Activated CD8-positive, alpha-beta memory T cell treated with anti-CD3 and anti-CD28 coated beads, Interleukin-2, amount 50 U/mL, for 48 hours (primary cell): ENCODE results near the gene CADM3.

Experiments
- DNase-seq: peaks from one replicate; pipeline ENCODE4 v3.0.0-alpha.2; 2020

CADM3 gene

DNA sequence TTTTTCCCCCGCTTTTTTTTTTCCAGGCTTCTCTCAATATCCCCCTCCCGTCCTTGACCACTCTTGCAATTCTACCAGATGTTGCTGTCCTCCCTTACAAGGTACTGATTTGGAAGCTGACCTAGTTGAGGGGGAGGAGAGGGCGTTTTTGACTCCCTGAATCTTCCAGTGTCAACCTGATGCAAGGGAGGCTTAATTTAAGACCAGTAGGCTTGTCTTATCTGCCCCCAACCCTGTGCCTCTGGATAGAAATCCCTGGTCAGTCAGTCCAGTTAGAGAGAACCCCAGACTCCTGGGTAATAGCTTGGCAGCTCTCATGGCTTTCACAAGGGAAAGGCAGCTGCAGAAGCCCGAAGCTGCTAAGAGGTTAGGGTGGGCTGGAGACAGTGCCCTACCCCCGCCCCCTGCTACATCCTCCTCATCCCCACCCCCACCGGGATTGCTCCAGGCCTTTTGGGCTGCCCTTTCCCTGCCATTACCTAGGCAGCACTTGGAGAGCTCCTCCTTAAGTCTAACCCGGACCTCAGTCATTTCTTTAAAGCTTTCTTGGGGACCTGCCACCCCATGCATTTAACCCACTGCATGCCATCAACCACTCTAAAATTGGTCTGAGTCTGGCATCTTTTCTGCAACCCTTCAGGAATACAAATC is 36.9 kb downstream of the CADM3 start:
- no peak for DNase-seq

DNA sequence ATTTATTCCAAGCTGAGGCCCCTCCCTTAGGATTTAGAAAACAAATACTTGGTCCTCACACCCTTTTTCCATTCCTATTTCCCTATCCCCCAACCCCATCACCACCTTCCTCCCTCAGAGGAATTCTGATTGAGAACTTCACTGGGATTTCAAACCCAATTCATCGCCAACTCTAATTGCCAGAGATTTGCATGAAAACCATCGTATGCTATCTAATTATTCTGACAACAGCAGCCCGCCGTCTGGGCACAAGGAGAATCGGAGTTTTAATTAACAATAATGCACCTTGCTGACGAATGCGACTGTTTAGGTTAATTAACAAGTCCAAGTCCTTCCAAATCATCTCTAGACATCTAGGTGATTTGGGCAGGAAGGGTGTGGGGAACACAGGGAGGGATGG is 37.6 kb downstream of the CADM3 start:
- DNase-seq: no peak

DNA sequence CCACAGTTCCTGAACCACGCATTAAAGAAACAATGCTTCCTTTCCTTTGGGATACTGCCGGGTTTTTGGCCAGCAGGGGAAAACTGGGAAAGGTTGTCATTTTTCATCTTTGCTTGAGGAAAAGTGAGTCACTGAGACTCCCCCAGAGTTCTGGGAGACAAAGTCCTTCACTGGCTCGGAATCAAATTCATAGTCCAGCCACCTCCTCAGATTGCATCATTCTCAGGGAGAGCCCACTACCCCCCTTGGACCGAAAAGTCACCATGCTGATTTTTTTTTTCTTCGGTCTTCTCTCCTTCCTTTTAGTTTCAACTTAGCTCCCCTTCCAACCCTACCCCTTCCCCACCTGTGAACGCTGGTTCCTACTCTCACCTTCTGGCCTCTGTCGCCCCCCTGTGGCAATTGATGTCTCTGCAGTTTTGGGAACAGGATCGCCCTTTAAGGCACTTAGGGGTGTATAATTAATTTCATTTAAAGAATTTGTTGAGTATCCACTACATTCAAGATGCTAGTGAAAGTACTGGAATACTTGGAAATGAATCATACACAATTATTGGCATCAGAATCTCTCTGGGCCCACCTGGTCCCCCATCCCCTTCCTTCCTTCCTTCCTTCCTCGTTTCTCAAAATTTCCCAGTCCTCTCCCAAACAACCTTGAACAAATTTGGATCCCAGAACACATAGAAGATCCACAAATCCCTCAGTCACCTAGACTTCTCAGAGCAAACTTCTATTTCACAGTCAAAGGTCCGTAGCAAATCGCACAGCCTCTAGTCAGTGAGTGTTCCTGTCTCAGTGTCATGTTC is 40.1 kb downstream of the CADM3 start:
- peak; percentile 81 for DNase-seq

DNA sequence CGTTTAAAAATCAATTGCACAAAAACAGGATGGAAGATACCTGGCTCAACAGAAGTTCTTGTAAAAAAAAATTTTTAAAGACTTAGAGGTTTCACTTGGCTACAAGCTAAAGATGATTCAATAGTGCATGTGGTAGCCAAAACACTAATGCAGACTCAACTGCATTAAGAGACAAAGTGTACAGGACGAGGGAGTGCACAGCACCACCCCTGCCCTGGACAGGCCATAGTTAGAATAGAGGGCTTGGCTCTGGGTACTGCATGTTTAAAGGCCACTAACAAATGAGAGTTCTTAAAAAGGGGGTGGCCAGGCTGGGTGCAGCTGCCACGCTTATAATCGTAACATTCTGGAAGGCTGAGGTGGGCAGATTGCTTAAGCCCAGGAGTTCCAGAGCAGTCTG is 41.2 kb downstream of the CADM3 start:
- no peak for DNase-seq

DNA sequence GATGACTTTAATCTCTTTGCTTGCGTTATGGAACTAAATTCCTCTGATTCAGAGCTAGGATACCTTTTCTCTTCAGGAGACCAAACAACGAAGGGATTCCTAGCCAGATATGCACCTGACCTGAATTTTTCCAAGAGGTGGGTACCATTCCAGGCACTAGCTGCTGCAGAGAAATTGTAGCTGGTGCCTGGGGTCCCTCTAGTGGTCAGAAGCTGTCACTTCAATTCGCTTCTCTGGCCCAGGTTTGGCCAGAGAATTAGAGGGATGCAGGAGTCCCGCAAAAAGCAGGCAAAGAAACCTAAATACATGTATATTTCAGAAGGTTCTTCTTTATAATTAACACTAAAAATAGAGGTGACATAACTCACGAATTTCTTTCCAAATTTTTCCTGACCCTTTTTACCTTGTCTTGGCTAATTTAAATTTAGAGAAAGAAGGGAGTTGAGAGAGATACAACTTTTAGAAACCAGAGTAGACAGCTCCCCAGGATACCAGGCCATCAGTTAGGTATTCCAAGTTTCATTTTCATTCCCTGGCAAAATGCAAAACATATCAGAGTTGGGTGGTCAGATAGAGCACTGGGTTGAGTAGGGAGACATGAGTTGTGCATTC is 42.8 kb downstream of the CADM3 start:
- peak; percentile 61 for DNase-seq

DNA sequence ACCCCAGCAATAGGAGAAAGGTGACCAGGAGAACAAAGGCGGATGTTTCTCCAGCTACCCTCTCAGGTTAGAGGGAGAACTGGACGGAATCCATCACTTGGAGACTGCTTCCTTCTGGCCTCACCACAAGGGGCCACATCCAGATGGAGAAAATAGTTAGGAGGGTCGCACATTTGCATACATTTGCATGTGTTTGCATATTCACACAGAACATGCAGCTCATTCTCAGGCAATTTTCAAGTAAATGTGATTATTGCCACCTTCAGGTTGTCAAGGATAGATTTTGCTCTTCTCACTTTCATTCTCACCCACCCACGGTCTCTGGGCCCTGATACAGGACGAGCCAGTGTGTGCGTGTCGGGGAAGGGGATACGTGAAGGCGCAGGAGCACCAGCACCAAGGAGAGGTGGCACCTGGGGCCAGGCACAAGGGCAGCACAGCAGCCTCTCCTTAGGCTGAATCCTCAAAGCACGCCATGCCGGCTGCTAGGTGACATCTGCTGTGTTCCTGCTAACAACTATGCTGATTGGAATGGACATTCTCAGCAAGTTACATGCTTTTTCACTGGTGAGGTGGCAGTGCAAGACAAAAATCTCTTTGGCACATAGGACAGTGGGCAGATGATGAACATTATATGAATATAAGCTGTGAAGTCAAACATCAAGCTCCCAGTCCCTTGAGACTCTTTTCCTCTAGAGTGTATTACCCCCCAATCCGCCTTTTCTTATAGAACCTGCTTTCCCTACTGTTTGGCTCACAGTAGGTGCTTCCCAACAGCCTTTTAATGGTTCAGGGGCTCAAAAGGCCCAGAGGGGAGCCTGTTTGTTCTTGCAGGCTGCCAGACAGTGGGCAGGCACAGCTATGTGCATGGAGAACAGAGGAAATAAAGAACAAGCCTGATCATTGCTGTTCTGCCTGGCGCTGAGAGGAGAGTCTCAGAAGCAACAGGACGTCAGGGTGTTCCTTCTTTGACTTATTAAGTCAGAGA is 47.5 kb downstream of the CADM3 start:
- no peak for DNase-seq

DNA sequence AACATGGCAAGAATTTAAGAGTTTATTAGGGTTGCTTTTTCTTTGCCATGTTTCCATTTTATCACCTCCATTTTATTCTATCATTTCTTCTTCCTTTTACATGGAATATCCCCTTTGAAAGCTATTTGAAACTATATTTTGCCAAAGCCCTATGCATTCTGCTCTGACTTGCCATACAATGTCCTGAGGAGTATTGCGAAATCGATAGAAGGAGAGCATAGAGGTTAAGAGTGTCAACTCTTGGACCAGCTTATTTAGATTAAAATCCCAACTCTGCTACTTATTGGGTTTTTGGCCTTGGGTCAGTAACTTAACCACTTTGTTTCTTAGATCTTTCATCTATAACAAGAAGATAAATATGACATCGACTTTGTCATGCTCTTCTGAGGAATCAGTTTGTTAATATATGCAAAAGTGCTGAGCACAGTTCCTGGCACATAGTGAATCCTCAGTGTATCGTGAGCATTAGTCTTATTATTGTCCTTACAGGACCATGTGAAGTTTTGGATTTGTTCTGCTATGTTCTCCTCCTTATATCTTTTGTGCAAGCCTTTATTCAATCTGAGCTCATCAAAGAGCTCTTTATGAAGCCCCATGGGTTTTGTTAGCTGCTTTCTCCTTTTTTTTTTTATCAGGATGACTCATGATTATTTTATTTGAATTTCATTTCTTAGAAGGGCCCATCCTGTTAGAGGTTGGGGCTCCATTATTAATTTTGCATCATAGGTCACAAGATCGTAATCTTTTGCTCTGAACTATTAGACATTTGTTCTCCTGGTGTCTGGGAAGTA is 50.9 kb downstream of the CADM3 start:
- no peak for DNase-seq

DNA sequence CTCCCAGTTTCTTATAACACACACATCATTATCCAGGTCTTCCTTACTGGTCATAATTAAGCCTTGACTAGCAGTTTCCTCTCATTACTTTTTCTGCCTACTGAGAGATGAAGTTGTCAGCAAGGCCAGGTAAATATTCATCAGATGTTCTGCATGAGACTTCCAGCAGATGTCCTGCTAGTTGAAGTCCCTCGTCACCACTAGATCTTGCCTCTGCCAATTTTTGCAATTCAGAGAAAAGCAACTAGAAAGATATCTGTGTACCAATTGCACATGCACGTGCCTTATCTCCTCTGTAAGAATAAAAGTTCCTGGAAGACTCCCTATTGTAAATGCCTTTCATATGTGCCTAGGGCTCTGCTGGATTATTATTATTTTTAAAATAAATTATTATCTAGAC is 51.6 kb downstream of the CADM3 start:
- no peak for DNase-seq

DNA sequence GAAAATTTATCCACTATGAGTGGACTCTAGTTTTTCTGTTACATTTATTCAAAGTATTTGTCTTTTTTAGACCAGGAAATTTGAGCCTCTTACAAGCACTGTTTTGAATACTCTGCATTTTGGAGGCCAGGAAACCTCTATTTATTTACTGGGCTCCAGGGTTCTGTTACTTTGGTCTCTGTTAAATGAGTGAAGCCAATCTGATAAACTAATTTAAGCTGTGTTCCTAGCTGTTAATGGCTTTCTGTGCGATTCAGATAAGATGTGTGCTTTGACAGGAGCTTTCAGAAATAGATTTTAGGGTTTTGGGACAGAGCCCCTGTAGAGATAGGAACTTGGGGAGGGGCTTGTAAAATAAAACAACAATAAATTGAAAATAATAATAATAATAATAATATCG is 57.1 kb downstream of the CADM3 start:
- DNase-seq: no peak

DNA sequence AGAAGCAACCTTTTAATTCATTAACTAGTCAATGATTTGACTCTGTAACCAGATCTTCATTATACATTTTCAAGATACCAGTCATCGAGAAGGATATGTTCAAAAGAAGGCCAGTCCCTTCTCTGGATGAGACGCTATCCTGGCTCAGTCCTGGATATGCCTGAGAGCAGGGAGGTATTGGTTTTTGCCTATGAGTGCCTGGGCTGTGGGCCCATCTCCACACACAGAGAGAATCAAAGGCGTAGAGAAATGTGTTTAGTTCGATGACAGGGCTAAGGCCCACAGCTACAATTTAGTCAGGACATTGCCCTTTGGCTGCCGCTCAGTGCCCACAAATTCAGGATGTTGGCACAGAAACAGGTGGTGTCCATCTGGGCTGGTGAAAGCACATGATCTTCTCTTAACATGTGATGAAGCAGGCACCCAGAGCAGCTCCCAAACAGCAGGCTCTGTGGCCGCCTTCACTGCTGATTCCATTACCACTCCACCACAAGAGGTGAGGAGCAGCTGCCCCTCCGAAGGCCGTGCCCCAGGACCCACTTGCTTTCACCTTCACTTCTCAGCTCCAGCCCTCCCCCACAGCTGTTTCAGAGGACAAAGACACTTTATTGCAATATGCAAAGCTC is 58.0 kb downstream of the CADM3 start:
- no peak for DNase-seq

DNA sequence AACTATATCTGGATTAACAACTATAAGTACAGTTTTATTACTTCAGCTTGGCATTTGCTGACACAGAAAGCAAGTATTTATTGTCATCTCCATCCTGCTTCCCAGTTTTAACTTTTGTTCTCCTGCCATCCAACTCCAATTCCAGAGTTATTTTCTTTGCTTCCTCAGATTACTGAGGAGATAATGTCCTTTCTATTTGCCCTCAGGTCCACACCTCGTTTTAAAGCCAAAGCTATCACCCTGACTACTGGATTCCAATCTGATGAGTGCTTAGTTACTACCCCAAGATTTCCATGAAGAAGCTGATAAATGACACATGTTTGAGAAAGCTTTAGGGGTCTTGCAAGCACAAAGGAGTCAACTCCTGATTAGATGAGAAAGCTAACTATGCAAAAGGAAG is 58.5 kb downstream of the CADM3 start:
- DNase-seq: no peak

DNA sequence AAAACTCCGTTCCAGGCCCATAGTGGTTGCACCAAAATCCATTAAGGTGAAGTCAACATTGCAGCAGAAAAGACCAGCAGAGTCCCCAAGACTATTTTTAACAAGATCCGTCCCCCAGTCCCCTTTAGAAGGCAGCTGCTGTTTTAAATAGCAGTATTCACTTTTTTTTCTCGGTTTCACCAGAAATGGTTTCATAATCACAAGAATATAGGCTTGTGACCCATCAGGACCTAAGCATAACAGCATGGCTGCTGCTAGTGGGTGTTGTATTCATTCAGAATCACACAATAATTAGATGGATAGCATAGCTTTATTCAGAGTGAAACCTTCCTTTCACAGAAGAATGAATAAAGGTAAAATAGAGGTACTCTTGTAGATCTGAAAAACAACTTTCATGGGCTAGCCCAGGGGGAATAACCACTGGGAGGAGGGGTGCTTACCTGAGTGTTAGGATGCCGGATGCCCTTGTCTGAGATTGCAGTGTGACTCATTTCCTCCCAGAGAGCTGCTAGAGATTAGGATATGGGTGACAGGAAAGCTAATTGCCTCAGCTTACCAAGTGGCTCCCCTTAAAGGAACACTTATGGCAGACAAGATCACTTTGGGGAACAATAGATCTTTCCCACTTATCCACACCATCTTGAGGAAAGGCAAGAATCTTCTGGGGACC is 68.3 kb downstream of the CADM3 start:
- no peak for DNase-seq

DNA sequence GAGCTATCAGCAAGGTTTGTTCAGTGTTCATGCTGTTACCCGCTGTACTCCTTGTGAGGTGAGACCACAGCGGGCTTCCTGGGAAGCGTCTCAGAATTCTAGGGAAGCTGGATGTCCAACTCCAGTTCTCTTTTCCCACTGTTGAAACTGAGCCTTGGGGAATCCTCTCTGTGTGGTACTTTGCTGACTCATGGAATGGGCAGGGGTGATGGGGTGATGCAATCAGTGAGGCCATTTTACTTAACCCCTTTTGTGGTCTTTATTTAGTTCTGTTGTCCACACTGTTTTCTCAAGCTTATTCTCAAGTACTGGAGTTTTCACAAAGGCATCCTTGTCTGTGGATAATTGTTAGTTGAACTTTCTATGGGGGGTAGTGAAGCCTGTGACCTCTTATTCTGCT is 75.9 kb downstream of the CADM3 start:
- DNase-seq: no peak

DNA sequence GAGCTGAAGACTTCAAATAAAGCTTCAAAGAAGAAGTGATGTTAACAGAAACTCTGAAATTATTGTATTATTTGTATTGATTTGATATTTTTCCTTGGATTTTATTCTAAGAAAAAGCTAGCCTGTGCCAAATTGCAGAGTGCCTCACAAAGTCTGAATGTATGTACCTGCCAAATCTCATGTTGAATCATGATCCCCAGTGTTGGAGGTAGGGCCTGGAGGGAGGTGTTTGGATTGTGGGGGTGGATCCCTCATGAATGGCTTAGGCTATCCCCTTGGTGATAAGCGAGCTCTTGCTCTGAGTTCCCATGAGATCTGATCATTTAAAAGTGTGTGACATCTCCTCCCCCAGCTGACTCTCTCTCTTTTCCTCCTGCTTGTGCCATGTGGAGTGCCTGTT is 76.9 kb downstream of the CADM3 start:
- DNase-seq: no peak

DNA sequence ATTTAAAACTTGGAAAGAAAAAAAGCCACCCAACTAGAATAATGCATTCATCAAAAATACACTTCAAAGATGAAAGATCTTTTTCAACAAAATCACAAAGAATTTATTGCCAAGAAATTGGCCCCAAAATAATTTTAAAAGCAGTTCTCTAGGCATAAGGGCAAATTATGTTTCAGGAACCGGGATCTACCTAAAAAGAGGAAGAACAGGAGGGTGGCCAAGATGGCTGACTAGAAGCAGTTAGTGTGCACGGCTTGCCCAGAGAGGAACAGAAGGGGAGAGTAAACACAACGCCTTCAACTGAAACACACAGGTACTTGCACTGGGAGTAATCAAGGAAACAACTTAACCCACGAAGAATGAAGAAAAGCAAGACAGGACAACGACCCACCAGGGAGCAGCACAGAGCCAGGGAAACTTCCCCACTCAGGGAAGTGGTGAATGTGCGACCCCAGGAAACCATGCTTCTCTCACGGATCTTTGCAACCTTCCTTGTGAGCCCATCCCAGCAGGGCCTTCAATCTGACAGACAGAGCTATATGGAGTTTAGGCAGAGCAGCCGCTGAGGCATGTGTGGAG is 79.3 kb downstream of the CADM3 start:
- DNase-seq: no peak
